ENCODE data around the gene ANKRD17. TPM values are rescaled to one million over a fixed set of nuclear protein-coding genes. Genes with fewer than 3 reads are reported as not detected.
A peak's percentile ranks its signal among the peaks of the same experiment; 100 is the strongest.
"Not testable (repeated sequence)": the region's sequence is repeated elsewhere in the genome, so short reads cannot be mapped to it uniquely, and the experiment has no call there.

Gene ANKRD17
- total RNA-seq, 1 donor from 2014 or later: 67.3 TPM

DNA sequence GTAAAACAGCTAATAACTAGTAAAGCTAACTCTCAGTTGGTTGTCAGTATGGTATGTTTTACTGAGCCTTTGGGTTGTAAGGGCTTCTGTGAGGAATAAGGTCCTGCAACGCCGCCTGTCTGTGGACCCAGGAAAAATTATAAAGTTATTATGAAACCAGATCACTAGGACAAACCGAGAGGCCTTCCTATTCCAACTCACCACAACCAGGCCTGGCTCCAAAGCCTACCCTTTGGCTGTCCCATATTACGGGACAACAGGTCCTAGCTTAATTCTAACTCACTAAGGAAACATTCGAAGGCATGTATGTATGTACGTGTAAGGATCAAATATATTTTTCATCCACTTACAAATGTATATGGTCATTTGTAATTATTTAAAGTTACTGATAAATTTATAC lies 1.4 kb downstream of the ANKRD17 start:
- peak overlapping the region; percentile 100 for H3K4me3 Mint-ChIP-seq
- H3K4me2 ChIP-seq: peak overlapping the region; percentile 98
- H3F3A ChIP-seq (ENCODE audit: low read depth): peaks cover 13% of the 10 kb centered on the region
- H3K27ac ChIP-seq: no peak overlapping the region
- peaks cover 94% of the 10 kb centered on the region for H3K79me2 ChIP-seq (ENCODE audit: low read depth)
- peaks cover 20% of the 10 kb centered on the region for H3K4me1 Mint-ChIP-seq
- H3K9me3 ChIP-seq (ENCODE audit: low read depth): no peaks in the 10 kb centered on the region
- H4K20me1 ChIP-seq (ENCODE audit: low read depth): peaks cover 52% of the 10 kb centered on the region
- H3K27me3 ChIP-seq: no peaks in the 10 kb centered on the region
- no peak overlapping the region for H2AFZ ChIP-seq (replicated peaks)
- H3K36me3 Mint-ChIP-seq: peaks cover 20% of the 10 kb centered on the region
- peak overlapping the region; percentile 90 for H3K9ac ChIP-seq
- H3K27ac Mint-ChIP-seq: peak overlapping the region; percentile 100
- no peaks in the 10 kb centered on the region for H3K36me3 ChIP-seq
- peak overlapping the region; percentile 89 for H3K4me3 ChIP-seq
- H3K4me1 ChIP-seq: peaks cover 23% of the 10 kb centered on the region
- TF ChIP-seq, protein P1, sequence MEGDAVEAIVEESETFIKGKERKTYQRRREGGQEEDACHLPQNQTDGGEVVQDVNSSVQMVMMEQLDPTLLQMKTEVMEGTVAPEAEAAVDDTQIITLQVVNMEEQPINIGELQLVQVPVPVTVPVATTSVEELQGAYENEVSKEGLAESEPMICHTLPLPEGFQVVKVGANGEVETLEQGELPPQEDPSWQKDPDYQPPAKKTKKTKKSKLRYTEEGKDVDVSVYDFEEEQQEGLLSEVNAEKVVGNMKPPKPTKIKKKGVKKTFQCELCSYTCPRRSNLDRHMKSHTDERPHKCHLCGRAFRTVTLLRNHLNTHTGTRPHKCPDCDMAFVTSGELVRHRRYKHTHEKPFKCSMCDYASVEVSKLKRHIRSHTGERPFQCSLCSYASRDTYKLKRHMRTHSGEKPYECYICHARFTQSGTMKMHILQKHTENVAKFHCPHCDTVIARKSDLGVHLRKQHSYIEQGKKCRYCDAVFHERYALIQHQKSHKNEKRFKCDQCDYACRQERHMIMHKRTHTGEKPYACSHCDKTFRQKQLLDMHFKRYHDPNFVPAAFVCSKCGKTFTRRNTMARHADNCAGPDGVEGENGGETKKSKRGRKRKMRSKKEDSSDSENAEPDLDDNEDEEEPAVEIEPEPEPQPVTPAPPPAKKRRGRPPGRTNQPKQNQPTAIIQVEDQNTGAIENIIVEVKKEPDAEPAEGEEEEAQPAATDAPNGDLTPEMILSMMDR (IDR thresholded peaks at IDR 0.05): peak; percentile 66
- TF ChIP-seq EZH2phosphoT487 (IDR thresholded peaks at IDR 0.05): no peak
- no peak for TF ChIP-seq EZH2 (IDR thresholded peaks at IDR 0.05)
- DNase-seq (ENCODE audit: low spot score): peak; percentile 65
- H3K9me3 Mint-ChIP-seq: no peaks in the 10 kb centered on the region
- peaks cover 4% of the 10 kb centered on the region for H3K27me3 Mint-ChIP-seq (ENCODE audit: insufficient read depth, low read depth)

DNA sequence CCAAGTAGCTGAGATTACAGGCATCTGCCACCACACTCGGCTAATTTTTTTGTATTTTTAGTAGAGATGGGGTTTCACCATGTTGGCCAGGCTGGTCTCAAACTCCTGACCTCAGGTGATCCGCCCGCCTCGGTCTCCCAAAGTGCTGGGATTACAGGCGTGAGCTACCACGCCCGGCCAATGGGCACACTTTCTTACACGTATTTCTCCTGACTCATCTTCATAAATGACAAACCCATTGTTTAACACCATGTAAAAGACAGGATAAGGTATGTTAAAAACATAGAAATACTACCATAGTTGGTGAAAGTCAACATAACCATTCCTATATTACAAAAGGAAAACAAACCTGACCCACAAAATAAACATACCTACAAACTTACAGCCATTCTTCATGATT lies 2.8 kb downstream of the ANKRD17 start:
- not testable (repeated sequence) for DNase-seq (ENCODE audit: low spot score); H3K9me3 ChIP-seq (ENCODE audit: low read depth); H2AFZ ChIP-seq (replicated peaks); H3K27me3 Mint-ChIP-seq (ENCODE audit: insufficient read depth, low read depth); H3K27me3 ChIP-seq; H3K27ac ChIP-seq; H3K9me3 Mint-ChIP-seq; H3K9ac ChIP-seq; H3K36me3 ChIP-seq; H3K27ac Mint-ChIP-seq
- peaks cover 25% of the 10 kb centered on the region for H3K36me3 Mint-ChIP-seq
- Histone ChIP-seq H4K20me1 (ENCODE audit: low read depth) (peaks cover 66% of the 10 kb centered on the region), H3K4me2 (peak overlapping the region; percentile 98), H3K79me2 (ENCODE audit: low read depth) (peaks cover 94% of the 10 kb centered on the region), H3F3A (ENCODE audit: low read depth) (peaks cover 13% of the 10 kb centered on the region), H3K4me1 (peaks cover 23% of the 10 kb centered on the region), H3K4me3 (peak overlapping the region; percentile 89)
- peaks cover 20% of the 10 kb centered on the region for H3K4me1 Mint-ChIP-seq
- H3K4me3 Mint-ChIP-seq: peak overlapping the region; percentile 9

DNA sequence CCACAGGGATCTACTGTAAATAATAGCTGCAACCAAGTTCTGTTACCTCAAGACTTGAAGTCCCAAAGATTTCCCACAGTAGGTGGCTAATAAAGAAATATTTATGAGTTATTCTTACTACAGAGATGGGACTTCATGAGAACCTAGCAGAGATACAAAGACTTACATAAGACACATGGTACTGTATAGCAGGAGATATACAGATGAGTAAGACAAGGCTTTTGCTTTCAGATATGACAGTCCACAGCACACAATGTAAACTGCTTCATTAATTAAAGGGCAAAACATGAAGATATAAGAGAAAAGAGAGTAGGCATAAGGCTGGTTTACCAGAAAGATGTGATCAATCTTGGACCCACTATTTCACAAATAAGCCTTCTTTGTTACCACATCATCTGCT lies 6.6 kb downstream of the ANKRD17 start:
- H3K79me2 ChIP-seq (ENCODE audit: low read depth): peaks cover 100% of the 10 kb centered on the region
- DNase-seq (ENCODE audit: low spot score): no peak

DNA sequence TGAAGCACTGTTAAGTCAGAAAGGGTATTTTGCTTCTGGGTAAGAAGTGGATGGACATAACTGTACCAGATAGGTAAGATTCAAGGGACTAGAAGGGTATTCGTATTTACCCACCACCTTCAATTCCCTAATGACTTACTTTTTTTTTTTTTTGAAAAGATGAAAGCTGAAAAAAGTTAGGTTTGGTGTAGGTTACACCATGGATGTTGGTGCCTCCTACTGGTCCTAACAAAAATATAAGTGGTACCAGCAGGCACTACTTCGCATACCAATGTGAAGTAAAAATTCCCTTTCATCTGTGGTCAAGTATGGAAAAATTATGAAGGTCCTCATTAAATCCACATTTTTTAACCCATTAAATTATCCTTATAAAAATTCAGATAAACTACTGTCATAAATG lies 7.2 kb downstream of the ANKRD17 start:
- TF ChIP-seq EZH2 (IDR thresholded peaks at IDR 0.05) (no peak), EZH2phosphoT487 (IDR thresholded peaks at IDR 0.05) (no peak)
- TF ChIP-seq, protein P1 (IDR thresholded peaks at IDR 0.05): no peak
- H3K27ac Mint-ChIP-seq: no peak overlapping the region
- H3K27me3 ChIP-seq: no peaks in the 10 kb centered on the region
- peaks cover 7% of the 10 kb centered on the region for H3K4me1 ChIP-seq
- peaks cover 10% of the 10 kb centered on the region for H3K4me1 Mint-ChIP-seq
- H3K4me3 Mint-ChIP-seq: no peak overlapping the region
- H3K36me3 ChIP-seq: no peaks in the 10 kb centered on the region
- H3K27ac ChIP-seq: no peak overlapping the region
- H3K36me3 Mint-ChIP-seq: peaks cover 50% of the 10 kb centered on the region
- H3K4me3 ChIP-seq: no peak overlapping the region
- no peaks in the 10 kb centered on the region for H3F3A ChIP-seq (ENCODE audit: low read depth)
- H3K27me3 Mint-ChIP-seq (ENCODE audit: insufficient read depth, low read depth): no peaks in the 10 kb centered on the region
- no peak overlapping the region for H3K4me2 ChIP-seq
- H3K9me3 Mint-ChIP-seq: peaks cover 6% of the 10 kb centered on the region
- H3K79me2 ChIP-seq (ENCODE audit: low read depth): peaks cover 100% of the 10 kb centered on the region
- no peak for DNase-seq (ENCODE audit: low spot score)
- H4K20me1 ChIP-seq (ENCODE audit: low read depth): peaks cover 97% of the 10 kb centered on the region
- H3K9ac ChIP-seq: no peak overlapping the region
- H2AFZ ChIP-seq (replicated peaks): no peak overlapping the region
- H3K9me3 ChIP-seq (ENCODE audit: low read depth): no peaks in the 10 kb centered on the region

More for the DNA sequence above, 6.6 kb downstream of the ANKRD17 start:
- no peak overlapping the region for H3K27ac ChIP-seq
- peaks cover 13% of the 10 kb centered on the region for H3K4me1 ChIP-seq
- peaks cover 98% of the 10 kb centered on the region for H4K20me1 ChIP-seq (ENCODE audit: low read depth)
- Mint-ChIP-seq H3K4me1 (peaks cover 15% of the 10 kb centered on the region), H3K4me3 (no peak overlapping the region), H3K27me3 (ENCODE audit: insufficient read depth, low read depth) (no peaks in the 10 kb centered on the region), H3K36me3 (peaks cover 50% of the 10 kb centered on the region), H3K9me3 (peaks cover 6% of the 10 kb centered on the region), H3K27ac (no peak overlapping the region)
- no peaks in the 10 kb centered on the region for H3F3A ChIP-seq (ENCODE audit: low read depth)
- no peaks in the 10 kb centered on the region for H3K27me3 ChIP-seq
- no peak overlapping the region for H2AFZ ChIP-seq (replicated peaks)
- H3K9ac ChIP-seq: no peak overlapping the region
- H3K36me3 ChIP-seq: no peaks in the 10 kb centered on the region
- H3K9me3 ChIP-seq (ENCODE audit: low read depth): no peaks in the 10 kb centered on the region
- H3K4me3 ChIP-seq: no peak overlapping the region
- TF ChIP-seq EZH2phosphoT487 (IDR thresholded peaks at IDR 0.05) (no peak), EZH2 (IDR thresholded peaks at IDR 0.05) (no peak)
- TF ChIP-seq, protein P1 (IDR thresholded peaks at IDR 0.05): no peak
- H3K4me2 ChIP-seq: no peak overlapping the region

Data from neural progenitor cell (in vitro differentiated cells).